ENCODE data around the gene EMCN. TPM values are rescaled to one million over a fixed set of nuclear protein-coding genes. Genes with fewer than 3 reads are reported as not detected.

EMCN gene
- polyA plus RNA-seq, 3 donors: not detected

GRCh38 chr4:100422894-100423293 is 94.9 kb downstream of the EMCN start:
- no peak overlapping the region for H3K27ac Mint-ChIP-seq
- H4K20me1 ChIP-seq (ENCODE audit: insufficient read depth, low read length): no peaks in the 10 kb centered on the region
- TF ChIP-seq CTCF (IDR thresholded peaks at IDR 0.05): no peak
- H3K4me1 Mint-ChIP-seq: no peaks in the 10 kb centered on the region
- H3K36me3 ChIP-seq (replicated peaks in 1 of 2; ENCODE audit: control insufficient read depth in 1 of 2, insufficient read depth in 2 of 2, low read length in 2 of 2): no peaks in the 10 kb centered on the region
- WGBS (ENCODE audit: insufficient coverage): no CpG with 5 or more reads among the region's 1 CpG
- no peak overlapping the region for H3K4me2 ChIP-seq (replicated peaks; ENCODE audit: extremely low read depth, low read length, poor library complexity, severe bottlenecking)
- no peak overlapping the region for H3K4me3 Mint-ChIP-seq
- no peaks in the 10 kb centered on the region for H3K36me3 Mint-ChIP-seq
- H3K4me1 ChIP-seq (ENCODE audit: control insufficient read depth in 1 of 2, insufficient read depth in 2 of 2, low read length in 2 of 2): no peaks in the 10 kb centered on the region
- no peaks in the 10 kb centered on the region for H3K9me3 Mint-ChIP-seq
- H3K9me3 ChIP-seq (replicated peaks in 1 of 2; ENCODE audit: control insufficient read depth in 1 of 2, insufficient read depth in 1 of 2, low read length in 2 of 2): no peaks in the 10 kb centered on the region
- no peak for DNase-seq
- no peak overlapping the region for H3K4me3 ChIP-seq (replicated peaks in 1 of 3; ENCODE audit: low read depth in 2 of 3, low read length in 3 of 3)
- no peaks in the 10 kb centered on the region for H3K79me2 ChIP-seq (ENCODE audit: insufficient read depth, low read length)
- H3K27me3 Mint-ChIP-seq (ENCODE audit: low read depth in 3 of 3): no peaks in the 10 kb centered on the region
- H2AFZ ChIP-seq (ENCODE audit: insufficient read depth, low read depth, low read length, poor library complexity, severe bottlenecking): no peak overlapping the region
- H3K9ac ChIP-seq (ENCODE audit: insufficient read depth, low read length, poor library complexity, severe bottlenecking): no peak overlapping the region
- no peak overlapping the region for H3K27ac ChIP-seq (ENCODE audit: low read depth in 1 of 2, low read length in 2 of 2)
- intact Hi-C loops (cut with micrococcal nuclease): no loop called here
- no peaks in the 10 kb centered on the region for H3K27me3 ChIP-seq (ENCODE audit: control insufficient read depth in 2 of 2, insufficient read depth in 2 of 2, low read length in 2 of 2)

GRCh38 chr4:100421361-100421978 is 96.4 kb downstream of the EMCN start:
- no peak for DNase-seq
- no peaks in the 10 kb centered on the region for H3K9me3 Mint-ChIP-seq
- no peaks in the 10 kb centered on the region for H3K4me1 Mint-ChIP-seq
- Histone ChIP-seq H3K4me1 (ENCODE audit: control insufficient read depth in 1 of 2, insufficient read depth in 2 of 2, low read length in 2 of 2) (no peaks in the 10 kb centered on the region), H3K4me2 (replicated peaks; ENCODE audit: extremely low read depth, low read length, poor library complexity, severe bottlenecking) (no peak overlapping the region), H3K79me2 (ENCODE audit: insufficient read depth, low read length) (no peaks in the 10 kb centered on the region), H3K36me3 (replicated peaks in 1 of 2; ENCODE audit: control insufficient read depth in 1 of 2, insufficient read depth in 2 of 2, low read length in 2 of 2) (no peaks in the 10 kb centered on the region), H4K20me1 (ENCODE audit: insufficient read depth, low read length) (no peaks in the 10 kb centered on the region), H2AFZ (ENCODE audit: insufficient read depth, low read depth, low read length, poor library complexity, severe bottlenecking) (no peak overlapping the region), H3K9ac (ENCODE audit: insufficient read depth, low read length, poor library complexity, severe bottlenecking) (no peak overlapping the region), H3K27me3 (ENCODE audit: control insufficient read depth in 2 of 2, insufficient read depth in 2 of 2, low read length in 2 of 2) (no peaks in the 10 kb centered on the region), H3K9me3 (replicated peaks in 1 of 2; ENCODE audit: control insufficient read depth in 1 of 2, insufficient read depth in 1 of 2, low read length in 2 of 2) (no peaks in the 10 kb centered on the region), H3K4me3 (replicated peaks in 1 of 3; ENCODE audit: low read depth in 2 of 3, low read length in 3 of 3) (no peak overlapping the region), H3K27ac (ENCODE audit: low read depth in 1 of 2, low read length in 2 of 2) (no peak overlapping the region)
- H3K27me3 Mint-ChIP-seq (ENCODE audit: low read depth in 3 of 3): no peaks in the 10 kb centered on the region
- intact Hi-C loops (cut with micrococcal nuclease): no loop called here
- no peak overlapping the region for H3K27ac Mint-ChIP-seq
- H3K36me3 Mint-ChIP-seq: no peaks in the 10 kb centered on the region
- no CpG with 5 or more reads among the region's 3 CpGs for WGBS (ENCODE audit: insufficient coverage)
- no peak overlapping the region for H3K4me3 Mint-ChIP-seq
- no peak for TF ChIP-seq CTCF (IDR thresholded peaks at IDR 0.05)

All from CD14-positive monocyte (primary cell).